AG04449 (cell line): ENCODE measurements around the gene ASPSCR1.

ENCODE experiments used
- CTCF ChIA-PET: fragments of 350-600 bp; formaldehyde crosslinking; extraction: SDS; loops from one replicate; lab custom pipeline; 2021; ENCODE audit warnings: antibody characterized with exemption; lab: Yijun Ruan, JAX
- POLR2A ChIA-PET: fragments of 400-600, 350-600 bp; formaldehyde crosslinking; extraction: SDS; loops from one replicate; lab custom pipeline; 2020; ENCODE audit warnings: antibody characterized with exemption, inconsistent platforms; lab: Yijun Ruan, JAX
- DNase-seq: peaks from one replicate; pipeline ENCODE4 v3.0.0-alpha.2; 2010; ENCODE audit warnings: low read depth, low spot score
- H3K4me3 ChIP-seq: 2 replicates; pipeline ENCODE4 v1.5.1; 2011; ENCODE audit warnings: low read depth, mild to moderate bottlenecking, control low read depth, low read length
- CTCF ChIP-seq: IDR thresholded peaks from one replicate; pipeline ENCODE4 v1.5.1; 2011; ENCODE audit warnings: mild to moderate bottlenecking, moderate library complexity, low read length, control low read depth, inconsistent platforms; ENCODE audit not compliant: insufficient read depth; ENCODE audit errors: missing control alignments

ASPSCR1 gene

GRCh38 chr17:82055023-82055964, 77.9 kb downstream of the ASPSCR1 start:
- H3K4me3 ChIP-seq: no peak overlapping the region
- no peak for DNase-seq
- ChIA-PET POLR2A (interaction anchor here (1.1 to 1.5 kb wide), 2 partner anchors 12 to 43 kb away, joined by 3 to 4 read pairs; partner anchors contain the start of gene FASN), CTCF (interaction anchor here (0.7 to 1.9 kb wide), 3 partner anchors 10 to 99 kb away, joined by 3 to 7 read pairs (median 4); partner anchors contain the start of genes DCXR and DUS1L)
- no peak for TF ChIP-seq CTCF

- TF ChIP-seq CTCF: no peak
- DNase-seq: no peak
- no peak overlapping the region for H3K4me3 ChIP-seq
- ChIA-PET POLR2A (no interaction called here), CTCF (no interaction called here)
These were observed 78.7 kb downstream of the ASPSCR1 start for GRCh38 chr17:82055965-82056728.

- CTCF ChIA-PET: no interaction called here
These were observed 79.5 kb downstream of the ASPSCR1 start for GRCh38 chr17:82056729-82057621.

GRCh38 chr17:82058230-82058854, 80.9 kb downstream of the ASPSCR1 start:
- no peak for DNase-seq
- TF ChIP-seq CTCF: no peak
- POLR2A ChIA-PET: interaction anchor here (1.3 to 1.5 kb wide), 2 partner anchors 21 to 40 kb away, joined by 4 to 7 read pairs; partner anchors contain the start of genes DCXR and FASN
- H3K4me3 ChIP-seq: no peak overlapping the region
- CTCF ChIA-PET: no interaction called here

More at GRCh38 chr17:82056729-82057621, 79.5 kb downstream of the ASPSCR1 start:
- no peak for DNase-seq
- H3K4me3 ChIP-seq: no peak overlapping the region
- POLR2A ChIA-PET: no interaction called here
- no peak for TF ChIP-seq CTCF

- no peak for DNase-seq
- no peak for TF ChIP-seq CTCF
- H3K4me3 ChIP-seq: no peak overlapping the region
- ChIA-PET CTCF (no interaction called here), POLR2A (interaction anchor here (1.3 to 1.5 kb wide), 3 partner anchors 9 to 39 kb away, joined by 4 to 7 read pairs (median 4); partner anchors contain the start of genes DCXR and FASN)
These were observed 81.4 kb downstream of the ASPSCR1 start for GRCh38 chr17:82058855-82059249.
